Ascending aorta (tissue), 2 donors: Measurements from ENCODE around the gene LNPK. TPM values are rescaled to one million over a fixed set of nuclear protein-coding genes. Genes with fewer than 3 reads are reported as not detected.
"Not testable (repeated sequence)": the region's sequence is repeated elsewhere in the genome, so short reads cannot be mapped to it uniquely, and the experiment has no call there.

Source experiments
- DNase-seq, 2 donors: peaks; one replicate each; pipeline ENCODE4 v3.0.0-alpha.2; 2019; ENCODE audit warnings: low spot score in 2 of 2
- H3K27ac ChIP-seq, 2 donors: fragments of 200-600 bp; sonication (generic); one replicate each; pipeline ENCODE4 v1.5.1; 2016 to 2017; ENCODE audit warnings: mild to moderate bottlenecking in 1 of 2
- H3K27me3 ChIP-seq: fragments of 200-600 bp; sonication (generic); one replicate; pipeline ENCODE4 v1.5.1; 2017
- H3K36me3 ChIP-seq, 2 donors: fragments of 200-600 bp; sonication (generic); one replicate each; pipeline ENCODE4 v1.5.1; 2016
- H3K4me1 ChIP-seq, 2 donors: fragments of 200-600 bp; sonication (generic); one replicate each; pipeline ENCODE4 v1.5.1; 2016 to 2017; ENCODE audit warnings: mild to moderate bottlenecking in 1 of 2
- H3K4me3 ChIP-seq, 2 donors: fragments of 200-600 bp; sonication (generic); one replicate each; pipeline ENCODE4 v1.5.1; 2016 to 2017; ENCODE audit warnings: mild to moderate bottlenecking in 1 of 2
- H3K9me3 ChIP-seq, 2 donors: fragments of 200-600 bp; sonication (generic); one replicate each; pipeline ENCODE4 v1.5.1; 2016
- CTCF ChIP-seq, 3 experiments: fragments of 200-600 bp in 2 of 3; fragments of 450-650 bp in 1 of 3; sonication (generic) in 2 of 3; IDR thresholded peaks; one replicate each; pipeline ENCODE4 v1.5.1; 2016 to 2019; ENCODE audit warnings: antibody characterized with exemption in 3 of 3, mild to moderate bottlenecking in 1 of 3, moderate library complexity in 1 of 3
- intact Hi-C: fragments of 100-400 bp; cut with DNase I; formaldehyde crosslinking; loops from one replicate; pipeline ENCODE4 v1.15.1; 2023
- total RNA-seq: library from RNA; depleted of rRNA; stranded (reverse); fragments of >200 nt; gene quantifications from one replicate; pipeline ENCODE4 v1.1.0, GENCODE V29; 2016

Gene LNPK
- total RNA-seq, 1 donor from 2014 or later = 7.1 TPM

- no peak for DNase-seq
- no peak overlapping the region for H3K4me3 ChIP-seq
- peaks cover 3 to 14% of the 10 kb centered on the region in 2 donors for H3K36me3 ChIP-seq
- intact Hi-C loops = no loop called here
- no peaks in the 10 kb centered on the region for H3K27me3 ChIP-seq
- TF ChIP-seq CTCF (IDR thresholded peaks at IDR 0.05) = no peak
- H3K9me3 ChIP-seq = peaks cover 0 to 6% of the 10 kb centered on the region in 2 donors
- no peak overlapping the region for H3K27ac ChIP-seq
- no peaks in the 10 kb centered on the region for H3K4me1 ChIP-seq
These were observed 35.2 kb downstream of the LNPK start for GRCh38 chr2:175966839-175967238.

GRCh38 chr2:175965773-175966172 is 36.3 kb downstream of the LNPK start:
- no peak overlapping the region for H3K27ac ChIP-seq
- H3K9me3 ChIP-seq = peaks cover 0 to 7% of the 10 kb centered on the region in 2 donors
- intact Hi-C loops = no loop called here
- H3K4me1 ChIP-seq = no peaks in the 10 kb centered on the region
- peaks cover 3 to 14% of the 10 kb centered on the region in 2 donors for H3K36me3 ChIP-seq
- no peaks in the 10 kb centered on the region for H3K27me3 ChIP-seq
- no peak for TF ChIP-seq CTCF (IDR thresholded peaks at IDR 0.05)
- DNase-seq = no peak
- no peak overlapping the region for H3K4me3 ChIP-seq

- Histone ChIP-seq H3K4me1 (no peaks in the 10 kb centered on the region), H3K36me3 (peaks cover 3 to 11% of the 10 kb centered on the region in 2 donors), H3K27me3 (no peaks in the 10 kb centered on the region), H3K4me3 (no peak overlapping the region), H3K27ac (no peak overlapping the region), H3K9me3 (peaks cover 0 to 7% of the 10 kb centered on the region in 2 donors)
- no peak for TF ChIP-seq CTCF (IDR thresholded peaks at IDR 0.05)
- intact Hi-C loops = no loop called here
- no peak for DNase-seq
These were observed 37.9 kb downstream of the LNPK start for GRCh38 chr2:175964195-175964594.

- H3K36me3 ChIP-seq = peaks cover 5 to 10% of the 10 kb centered on the region in 2 donors
- H3K27ac ChIP-seq, H3K27me3 ChIP-seq, DNase-seq, H3K9me3 ChIP-seq, H3K4me3 ChIP-seq, intact Hi-C loops, H3K4me1 ChIP-seq: not testable (repeated sequence)
These were observed 38.9 kb downstream of the LNPK start for GRCh38 chr2:175963171-175963570.

- no peak for TF ChIP-seq CTCF (IDR thresholded peaks at IDR 0.05)
- no peaks in the 10 kb centered on the region for H3K27me3 ChIP-seq
- peaks cover 2 to 7% of the 10 kb centered on the region in 2 donors for H3K36me3 ChIP-seq
- no peak for DNase-seq
- intact Hi-C loops = no loop called here
- H3K4me1 ChIP-seq = no peaks in the 10 kb centered on the region
- H3K9me3 ChIP-seq = peaks cover 0 to 7% of the 10 kb centered on the region in 2 donors
- no peak overlapping the region for H3K27ac ChIP-seq
- H3K4me3 ChIP-seq = no peak overlapping the region
These were observed 44.2 kb downstream of the LNPK start for GRCh38 chr2:175957845-175958244.

- DNase-seq = no peak
- Histone ChIP-seq H3K4me1 (no peaks in the 10 kb centered on the region), H3K9me3 (no peaks in the 10 kb centered on the region), H3K36me3 (peaks cover 2 to 7% of the 10 kb centered on the region in 2 donors), H3K4me3 (no peak overlapping the region), H3K27me3 (no peaks in the 10 kb centered on the region), H3K27ac (no peak overlapping the region)
- no peak for TF ChIP-seq CTCF (IDR thresholded peaks at IDR 0.05)
- intact Hi-C loops = no loop called here
These were observed 46.9 kb downstream of the LNPK start for GRCh38 chr2:175955136-175955535.
